Muscle layer of colon (tissue), 2 donors: ENCODE data around the gene FIBCD1.
"Not testable (repeated sequence)": the region's sequence is repeated elsewhere in the genome, so short reads cannot be mapped to it uniquely, and the experiment has no call there.

ENCODE experiments used
- H3K27ac ChIP-seq: one replicate; pipeline ENCODE4 v1.7.0; 2013; ENCODE audit warnings: low read depth, mild to moderate bottlenecking, low read length, moderate library complexity
- H3K27me3 ChIP-seq, 2 donors: one replicate each; pipeline ENCODE4 v1.7.0; 2013; ENCODE audit warnings: low read length in 2 of 2, mild to moderate bottlenecking in 2 of 2; ENCODE audit not compliant: insufficient read depth in 2 of 2, control insufficient read depth in 1 of 2
- H3K36me3 ChIP-seq: one replicate; pipeline ENCODE4 v1.7.0; 2013; ENCODE audit warnings: mild to moderate bottlenecking, low read length; ENCODE audit not compliant: insufficient read depth
- H3K4me1 ChIP-seq: one replicate; pipeline ENCODE4 v1.7.0; 2013; ENCODE audit warnings: mild to moderate bottlenecking, low read length; ENCODE audit not compliant: insufficient read depth
- H3K4me3 ChIP-seq, 2 donors: one replicate each; pipeline ENCODE4 v1.7.0; 2013; ENCODE audit warnings: low read length in 2 of 2, low read depth in 1 of 2, mild to moderate bottlenecking in 1 of 2, moderate library complexity in 1 of 2
- H3K9ac ChIP-seq: one replicate; pipeline ENCODE4 v1.7.0; 2013; ENCODE audit warnings: low read length
- H3K9me3 ChIP-seq: one replicate; pipeline ENCODE4 v1.7.0; 2013; ENCODE audit warnings: mild to moderate bottlenecking, low read length
- donor health status: abdominal sarcoma.
- donor health status: Adenocarcinoma of cecum.

Gene FIBCD1

GRCh38 chr9:130914417-130915095, 24.5 kb downstream of the FIBCD1 start:
- H3K27ac ChIP-seq: no peak overlapping the region
- peaks cover 0 to 9% of the 10 kb centered on the region in 2 donors for H3K27me3 ChIP-seq
- H3K36me3 ChIP-seq: no peaks in the 10 kb centered on the region
- no peaks in the 10 kb centered on the region for H3K9me3 ChIP-seq
- H3K4me1 ChIP-seq: no peaks in the 10 kb centered on the region
- H3K9ac ChIP-seq: no peak overlapping the region
- H3K4me3 ChIP-seq: no peak overlapping the region

GRCh38 chr9:130913599-130914416, 25.2 kb downstream of the FIBCD1 start:
- H3K4me1 ChIP-seq: no peaks in the 10 kb centered on the region
- no peak overlapping the region for H3K9ac ChIP-seq
- no peaks in the 10 kb centered on the region for H3K36me3 ChIP-seq
- H3K9me3 ChIP-seq: no peaks in the 10 kb centered on the region
- peaks cover 0 to 4% of the 10 kb centered on the region in 2 donors for H3K27me3 ChIP-seq
- no peak overlapping the region for H3K27ac ChIP-seq
- H3K4me3 ChIP-seq: peak overlapping the region in 1 of 2 donors; percentile 5

GRCh38 chr9:130912932-130913598, 26.0 kb downstream of the FIBCD1 start:
- Histone ChIP-seq H3K27me3 (peaks cover 0 to 4% of the 10 kb centered on the region in 2 donors), H3K27ac (no peak overlapping the region), H3K4me3 (peak overlapping the region in 1 of 2 donors; percentile 5), H3K9ac (no peak overlapping the region), H3K9me3 (no peaks in the 10 kb centered on the region), H3K36me3 (no peaks in the 10 kb centered on the region), H3K4me1 (no peaks in the 10 kb centered on the region)

GRCh38 chr9:130911254-130912049, 27.6 kb downstream of the FIBCD1 start:
- Histone ChIP-seq H3K27ac (no peak overlapping the region), H3K4me3 (no peak overlapping the region), H3K36me3 (no peaks in the 10 kb centered on the region), H3K9ac (no peak overlapping the region), H3K9me3 (no peaks in the 10 kb centered on the region), H3K4me1 (no peaks in the 10 kb centered on the region), H3K27me3 (peaks cover 0 to 4% of the 10 kb centered on the region in 2 donors)

- H3K36me3 ChIP-seq, H3K4me1 ChIP-seq, H3K9me3 ChIP-seq, H3K27ac ChIP-seq, H3K27me3 ChIP-seq, H3K9ac ChIP-seq, H3K4me3 ChIP-seq: not testable (repeated sequence)
Observed at GRCh38 chr9:130910670-130911069, 28.4 kb downstream of the FIBCD1 start.

GRCh38 chr9:130910041-130910440, 29.0 kb downstream of the FIBCD1 start:
- not testable (repeated sequence) for H3K27me3 ChIP-seq, H3K4me1 ChIP-seq, H3K9me3 ChIP-seq, H3K36me3 ChIP-seq, H3K27ac ChIP-seq, H3K9ac ChIP-seq, H3K4me3 ChIP-seq

- Histone ChIP-seq H3K27ac (no peak overlapping the region), H3K9ac (no peak overlapping the region), H3K4me1 (no peaks in the 10 kb centered on the region), H3K4me3 (no peak overlapping the region), H3K36me3 (no peaks in the 10 kb centered on the region), H3K9me3 (no peaks in the 10 kb centered on the region), H3K27me3 (peaks cover 0 to 10% of the 10 kb centered on the region in 2 donors)
Observed at GRCh38 chr9:130908878-130909355, 30.1 kb downstream of the FIBCD1 start.

- H3K9me3 ChIP-seq: no peaks in the 10 kb centered on the region
- no peaks in the 10 kb centered on the region for H3K36me3 ChIP-seq
- H3K4me3 ChIP-seq: no peak overlapping the region
- H3K9ac ChIP-seq: no peak overlapping the region
- no peaks in the 10 kb centered on the region for H3K4me1 ChIP-seq
- no peak overlapping the region for H3K27ac ChIP-seq
- peaks cover 0 to 16% of the 10 kb centered on the region in 2 donors for H3K27me3 ChIP-seq
Observed at GRCh38 chr9:130908146-130908877, 30.7 kb downstream of the FIBCD1 start.

GRCh38 chr9:130906735-130907416, 32.2 kb downstream of the FIBCD1 start:
- no peak overlapping the region for H3K9ac ChIP-seq
- no peaks in the 10 kb centered on the region for H3K4me1 ChIP-seq
- peaks cover 4 to 30% of the 10 kb centered on the region in 2 donors for H3K27me3 ChIP-seq
- no peak overlapping the region for H3K4me3 ChIP-seq
- no peaks in the 10 kb centered on the region for H3K9me3 ChIP-seq
- no peak overlapping the region for H3K27ac ChIP-seq
- no peaks in the 10 kb centered on the region for H3K36me3 ChIP-seq
